Fibroblast of gingiva (primary cell): Measurements from ENCODE around the gene LDAH.
"Not testable (repeated sequence)": the region's sequence is repeated elsewhere in the genome, so short reads cannot be mapped to it uniquely, and the experiment has no call there.

Experiments used
- DNase-seq: peaks from one replicate; pipeline ENCODE4 v3.0.0-alpha.2; 2011; ENCODE audit warnings: low read depth

Gene LDAH

DNA sequence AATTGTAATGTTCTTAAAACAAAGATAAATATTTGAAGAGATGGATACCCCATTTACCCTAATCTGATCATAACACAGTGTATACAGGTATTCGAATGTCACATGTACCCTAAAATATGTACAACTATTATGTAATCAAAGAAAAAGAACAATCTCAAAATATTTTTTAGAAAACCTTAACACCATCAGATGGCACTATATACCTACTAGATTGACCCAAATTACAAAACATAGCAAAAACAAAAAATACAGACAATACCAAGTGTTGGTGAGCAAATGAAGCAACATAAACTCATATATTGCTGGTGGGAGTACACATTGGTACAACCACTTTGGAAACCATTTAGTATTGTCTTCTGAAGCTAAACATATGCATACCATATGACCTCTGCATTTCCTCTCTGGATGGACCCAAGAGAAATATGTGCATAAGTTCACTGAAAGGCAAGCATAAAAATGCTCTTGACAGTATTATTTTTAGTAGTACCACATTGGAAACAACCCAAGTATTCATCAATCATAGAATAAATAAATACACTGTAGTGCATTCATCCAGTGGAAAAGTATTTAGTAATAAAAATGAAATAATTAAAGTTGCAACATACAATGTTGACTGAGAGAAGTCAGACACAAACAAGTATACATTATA lies 100.2 kb downstream of the LDAH start:
- peak; percentile 36 for DNase-seq

- DNase-seq, result no peak
These were observed 105.3 kb downstream of the LDAH start for GRCh38 chr2:20717641-20718040.

DNA sequence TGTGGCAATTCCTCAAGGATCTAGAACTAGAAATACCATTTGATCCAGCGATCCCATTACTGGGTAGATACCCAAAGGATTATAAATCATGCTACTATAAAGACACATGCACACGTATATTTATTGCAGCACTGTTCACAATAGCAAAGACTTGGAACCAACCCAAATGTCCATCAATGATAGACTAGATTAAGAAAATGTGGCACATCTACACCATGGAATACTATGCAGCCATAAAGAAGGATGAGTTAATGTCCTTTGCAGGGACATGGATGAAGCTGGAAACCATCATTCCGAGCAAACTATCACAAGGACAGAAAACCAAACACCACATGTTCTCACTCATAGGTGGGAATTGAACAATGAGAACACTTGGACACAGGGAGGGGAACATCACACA lies 106.7 kb downstream of the LDAH start:
- not testable (repeated sequence) for DNase-seq

DNA sequence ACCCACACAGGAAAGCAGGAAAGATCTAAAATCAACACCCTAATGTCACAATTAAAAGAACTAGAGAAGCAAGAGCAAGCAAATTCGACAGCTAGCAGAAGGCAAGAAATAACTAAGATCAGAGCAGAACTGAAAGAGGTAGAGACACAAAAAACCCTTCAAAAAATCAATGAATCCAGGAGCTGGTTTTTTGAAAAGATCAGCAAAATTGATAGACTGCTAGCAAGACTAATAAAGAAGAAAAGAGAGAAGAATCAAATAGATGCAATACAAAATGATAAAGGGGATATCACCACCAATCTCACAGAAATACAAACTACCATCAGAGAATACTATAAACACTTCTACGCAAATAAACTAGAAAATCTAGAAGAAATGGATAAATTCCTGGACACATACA lies 108.5 kb downstream of the LDAH start:
- not testable (repeated sequence) for DNase-seq

GRCh38 chr2:20713585-20713984 lies 109.3 kb downstream of the LDAH start:
- not testable (repeated sequence) for DNase-seq

- not testable (repeated sequence) for DNase-seq
These were observed 111.3 kb downstream of the LDAH start for GRCh38 chr2:20711641-20712040.

GRCh38 chr2:20707601-20708000 lies 115.3 kb downstream of the LDAH start:
- no peak for DNase-seq

GRCh38 chr2:20706786-20707185 lies 116.1 kb downstream of the LDAH start:
- no peak for DNase-seq

DNA sequence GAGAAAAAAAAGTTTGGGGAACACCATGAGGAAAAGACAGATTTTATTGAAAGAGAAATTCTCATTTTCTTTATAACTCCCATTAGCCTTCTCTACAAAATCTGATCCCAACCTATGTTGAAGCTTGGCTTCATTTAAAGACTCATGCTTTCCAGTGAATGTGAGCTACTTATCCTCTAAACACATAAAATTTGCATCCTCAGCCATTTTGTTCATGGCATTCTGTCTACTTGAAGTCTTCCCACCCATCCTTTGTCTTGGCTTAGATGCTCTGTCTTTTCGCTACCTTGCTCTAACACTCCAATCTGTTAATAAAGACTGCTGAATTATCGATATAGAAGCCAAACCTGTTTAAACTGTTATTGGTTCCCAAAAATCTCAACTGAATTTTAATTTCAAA lies 116.7 kb downstream of the LDAH start:
- no peak for DNase-seq

- no peak for DNase-seq
These were observed 118.0 kb downstream of the LDAH start for GRCh38 chr2:20704886-20705285.

GRCh38 chr2:20702563-20702962 lies 120.3 kb downstream of the LDAH start:
- no peak for DNase-seq

GRCh38 chr2:20698916-20699613 lies 123.8 kb downstream of the LDAH start:
- DNase-seq, result no peak

GRCh38 chr2:20697322-20697934 lies 125.5 kb downstream of the LDAH start:
- DNase-seq, result no peak

DNA sequence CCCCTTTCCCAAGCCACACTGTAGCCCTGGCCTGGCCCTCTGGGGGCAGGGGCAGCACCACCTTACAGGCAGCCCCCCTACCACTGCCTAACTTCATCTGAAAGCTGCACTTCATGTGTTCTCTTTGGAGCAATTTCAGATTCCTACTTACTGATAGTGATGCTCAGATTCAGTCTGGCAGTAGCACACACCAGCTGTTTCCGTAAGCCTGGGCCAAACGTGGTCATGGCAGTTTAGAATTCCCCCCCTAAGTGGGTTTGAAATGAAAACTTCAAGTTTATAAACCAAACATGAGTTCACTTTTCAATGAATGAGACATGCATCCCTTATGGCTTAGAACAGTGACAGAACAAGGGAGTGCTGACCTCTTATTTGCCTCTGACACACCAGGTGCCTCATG lies 126.5 kb downstream of the LDAH start:
- DNase-seq, result no peak

GRCh38 chr2:20693317-20693716 lies 129.6 kb downstream of the LDAH start:
- no peak for DNase-seq

- DNase-seq, result no peak
These were observed 130.8 kb downstream of the LDAH start for GRCh38 chr2:20692081-20692480.

DNA sequence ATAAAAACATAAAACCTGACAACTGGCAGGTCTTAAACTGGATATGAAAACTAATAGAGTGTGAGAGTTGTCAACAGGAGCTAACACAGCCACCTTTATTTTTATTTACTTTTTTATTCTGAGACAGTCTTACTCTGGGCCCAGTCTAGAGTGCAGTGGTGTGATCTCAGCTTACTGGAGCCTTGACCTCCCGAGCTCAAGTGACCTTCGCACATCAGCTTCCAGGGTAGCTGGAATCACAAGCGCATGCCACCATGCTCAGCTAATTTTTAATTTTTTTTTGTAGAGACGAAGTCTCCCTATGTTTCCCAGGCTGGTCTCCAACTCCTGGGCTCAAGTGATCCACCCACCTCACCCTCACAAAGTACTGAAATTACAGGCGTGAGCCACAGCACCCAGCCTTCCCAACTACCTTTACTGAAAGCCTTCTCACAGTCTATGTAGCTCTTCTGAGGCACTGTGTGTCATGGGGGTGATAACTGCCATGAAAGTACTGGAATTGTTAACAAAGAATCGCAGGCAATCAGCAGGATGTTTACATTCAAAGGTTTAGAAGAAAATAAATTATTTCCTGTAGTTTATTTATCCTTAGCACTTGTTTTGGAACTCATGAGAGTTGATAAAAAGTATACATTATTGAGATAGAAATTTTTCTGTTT lies 131.7 kb downstream of the LDAH start:
- DNase-seq, result no peak

GRCh38 chr2:20689428-20690264 lies 133.3 kb downstream of the LDAH start:
- no peak for DNase-seq

DNA sequence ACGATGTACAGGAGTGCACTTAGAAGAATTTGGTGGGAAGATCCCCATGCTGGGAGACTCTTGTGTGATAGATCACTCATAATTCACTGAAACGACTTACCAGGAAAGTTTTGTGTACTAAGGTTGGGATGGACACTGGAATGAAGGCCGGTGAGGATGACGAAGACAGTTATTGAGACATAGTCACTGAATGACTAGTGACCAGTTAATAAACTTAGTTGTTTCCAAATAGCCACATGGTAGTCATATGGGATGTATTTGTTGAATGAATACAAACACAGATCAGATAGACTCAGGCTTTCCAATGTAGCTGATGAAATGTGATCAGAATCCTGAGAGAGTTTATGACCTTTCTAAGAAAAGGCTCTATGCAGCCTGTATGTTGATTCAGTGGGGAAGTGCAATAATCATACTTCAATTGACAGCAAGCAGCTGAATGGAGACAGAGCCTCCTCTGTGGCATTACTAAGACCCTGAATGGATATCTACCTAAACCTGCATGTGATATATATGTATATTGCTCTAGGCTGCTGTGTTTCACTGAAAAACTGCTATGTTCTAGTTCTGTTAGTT lies 135.6 kb downstream of the LDAH start:
- peak; percentile 58 for DNase-seq

GRCh38 chr2:20684581-20685063 lies 138.3 kb downstream of the LDAH start:
- DNase-seq, result no peak

- DNase-seq, result peak; percentile 10
These were observed 140.6 kb downstream of the LDAH start for GRCh38 chr2:20682167-20682920.
